KOPT-K1 (cell line): Measurements from ENCODE around the gene PDE4B.

Source experiments
- H3K27ac ChIP-seq: fragments of 200-600 bp; sonication (generic); 2 replicates; pipeline ENCODE4 v1.5.1; 2016; ENCODE audit warnings: antibody characterized with exemption, mild to moderate bottlenecking, low read depth, low read length; ENCODE audit not compliant: poor library complexity, severe bottlenecking
- H3K36me3 ChIP-seq: fragments of 200-600 bp; sonication (generic); 2 replicates; pipeline ENCODE4 v1.5.1; 2017; ENCODE audit warnings: antibody characterized with exemption, mild to moderate bottlenecking, low read length, moderate library complexity; ENCODE audit not compliant: insufficient read depth
- H3K9me3 ChIP-seq: fragments of 200-600 bp; sonication (generic); 2 replicates; pipeline ENCODE4 v1.5.1; 2017; ENCODE audit warnings: antibody characterized with exemption, low read length, mild to moderate bottlenecking; ENCODE audit not compliant: insufficient read depth, poor library complexity, severe bottlenecking

The PDE4B gene

GRCh38 chr1:66295803-66296202 lies 503.1 kb downstream of the PDE4B start:
- Histone ChIP-seq H3K27ac (no peak overlapping the region), H3K9me3 (no peaks in the 10 kb centered on the region), H3K36me3 (no peaks in the 10 kb centered on the region)

GRCh38 chr1:66296370-66296769 lies 503.7 kb downstream of the PDE4B start:
- no peaks in the 10 kb centered on the region for H3K9me3 ChIP-seq
- H3K36me3 ChIP-seq, result no peaks in the 10 kb centered on the region
- no peak overlapping the region for H3K27ac ChIP-seq

GRCh38 chr1:66296951-66297350 lies 504.3 kb downstream of the PDE4B start:
- Histone ChIP-seq H3K36me3 (no peaks in the 10 kb centered on the region), H3K9me3 (no peaks in the 10 kb centered on the region), H3K27ac (no peak overlapping the region)

GRCh38 chr1:66298464-66298863 lies 505.8 kb downstream of the PDE4B start:
- H3K9me3 ChIP-seq, result no peaks in the 10 kb centered on the region
- H3K27ac ChIP-seq, result no peak overlapping the region
- no peaks in the 10 kb centered on the region for H3K36me3 ChIP-seq

- Histone ChIP-seq H3K36me3 (no peaks in the 10 kb centered on the region), H3K9me3 (no peaks in the 10 kb centered on the region), H3K27ac (no peak overlapping the region)
Observed at GRCh38 chr1:66300280-66300971, 507.7 kb downstream of the PDE4B start.

- H3K36me3 ChIP-seq, result no peaks in the 10 kb centered on the region
- no peak overlapping the region for H3K27ac ChIP-seq
- no peaks in the 10 kb centered on the region for H3K9me3 ChIP-seq
Observed at GRCh38 chr1:66300972-66301451, 508.3 kb downstream of the PDE4B start.

GRCh38 chr1:66302184-66302742 lies 509.6 kb downstream of the PDE4B start:
- H3K27ac ChIP-seq, result no peak overlapping the region
- H3K9me3 ChIP-seq, result no peaks in the 10 kb centered on the region
- H3K36me3 ChIP-seq, result no peaks in the 10 kb centered on the region

GRCh38 chr1:66302815-66303214 lies 510.1 kb downstream of the PDE4B start:
- Histone ChIP-seq H3K36me3 (no peaks in the 10 kb centered on the region), H3K27ac (no peak overlapping the region), H3K9me3 (no peaks in the 10 kb centered on the region)

- H3K27ac ChIP-seq, result no peak overlapping the region
- no peaks in the 10 kb centered on the region for H3K36me3 ChIP-seq
- H3K9me3 ChIP-seq, result no peaks in the 10 kb centered on the region
Observed at GRCh38 chr1:66303646-66304045, 511.0 kb downstream of the PDE4B start.

- H3K27ac ChIP-seq, result no peak overlapping the region
- H3K9me3 ChIP-seq, result no peaks in the 10 kb centered on the region
- no peaks in the 10 kb centered on the region for H3K36me3 ChIP-seq
Observed at GRCh38 chr1:66304128-66304527, 511.4 kb downstream of the PDE4B start.

GRCh38 chr1:66305927-66306326 lies 513.2 kb downstream of the PDE4B start:
- Histone ChIP-seq H3K27ac (no peak overlapping the region), H3K36me3 (no peaks in the 10 kb centered on the region), H3K9me3 (no peaks in the 10 kb centered on the region)

GRCh38 chr1:66309006-66309741 lies 516.5 kb downstream of the PDE4B start:
- Histone ChIP-seq H3K9me3 (no peaks in the 10 kb centered on the region), H3K36me3 (no peaks in the 10 kb centered on the region), H3K27ac (no peak overlapping the region)

- Histone ChIP-seq H3K36me3 (no peaks in the 10 kb centered on the region), H3K27ac (no peak overlapping the region), H3K9me3 (no peaks in the 10 kb centered on the region)
Observed at GRCh38 chr1:66311092-66311491, 518.4 kb downstream of the PDE4B start.

- Histone ChIP-seq H3K9me3 (no peaks in the 10 kb centered on the region), H3K36me3 (no peaks in the 10 kb centered on the region), H3K27ac (no peak overlapping the region)
Observed at GRCh38 chr1:66311628-66312027, 518.9 kb downstream of the PDE4B start.

GRCh38 chr1:66312271-66312990 lies 519.7 kb downstream of the PDE4B start:
- H3K9me3 ChIP-seq, result no peaks in the 10 kb centered on the region
- H3K27ac ChIP-seq, result no peak overlapping the region

More at GRCh38 chr1:66312271-66312990, 519.7 kb downstream of the PDE4B start:
- H3K36me3 ChIP-seq, result no peaks in the 10 kb centered on the region
